ENCODE data around the gene REEP3.

- TF ChIP-seq POLR2A (IDR thresholded peaks at IDR 0.05) (no peak), CTCF (IDR thresholded peaks at IDR 0.05) (no peak)
Observed at GRCh38 chr10:63498665-63499064, 22.5 kb upstream of the REEP3 start.

Measured in Peyer's patch (tissue), 4 donors.